Kasumi-1 (cell line): ENCODE measurements around the gene PLEKHG4B.
A peak's percentile ranks its signal among the peaks of the same experiment; 100 is the strongest.
"Not testable (repeated sequence)": the region's sequence is repeated elsewhere in the genome, so short reads cannot be mapped to it uniquely, and the experiment has no call there.

Experiments used
- DNase-seq, 2 experiments: peaks; one replicate each; lab custom pipeline; 2025; lab: John Stamatoyannopoulos, UW

PLEKHG4B gene

GRCh38 chr5:91556-92263 is at the start of gene PLEKHG4B:
Gene PLEKHG4B (plus strand): TSS chr5:92168. CDS start chr5:92232, 64 bp downstream.
- DNase-seq = peak; percentile 11 to 26

- no peak for DNase-seq
Measured at GRCh38 chr5:42250-42649, 49.7 kb upstream of the PLEKHG4B start.

- no peak for DNase-seq
Measured at GRCh38 chr5:48192-48591, 43.8 kb upstream of the PLEKHG4B start.

- DNase-seq = not testable (repeated sequence)
Measured at GRCh38 chr5:49530-49929, 42.4 kb upstream of the PLEKHG4B start.

- no peak for DNase-seq
Measured at GRCh38 chr5:49953-50544, 41.9 kb upstream of the PLEKHG4B start.

GRCh38 chr5:50724-51499 is 41.1 kb upstream of the PLEKHG4B start:
- DNase-seq = no peak

GRCh38 chr5:51500-51823 is 40.5 kb upstream of the PLEKHG4B start:
- DNase-seq = no peak

GRCh38 chr5:53381-54174 is 38.4 kb upstream of the PLEKHG4B start:
- peak; percentile 13 to 19 for DNase-seq

GRCh38 chr5:54175-54730 is 37.7 kb upstream of the PLEKHG4B start:
- DNase-seq = no peak

GRCh38 chr5:54876-55569 is 36.9 kb upstream of the PLEKHG4B start:
- no peak for DNase-seq

- peak; percentile 42 to 48 for DNase-seq
Measured at GRCh38 chr5:56561-57290, 35.2 kb upstream of the PLEKHG4B start.

GRCh38 chr5:60250-60649 is 31.7 kb upstream of the PLEKHG4B start:
- DNase-seq = not testable (repeated sequence)

- no peak for DNase-seq
Measured at GRCh38 chr5:70440-70839, 21.5 kb upstream of the PLEKHG4B start.

GRCh38 chr5:72316-73180 is 19.4 kb upstream of the PLEKHG4B start:
- DNase-seq = not testable (repeated sequence)

GRCh38 chr5:73181-73447 is 18.9 kb upstream of the PLEKHG4B start:
- not testable (repeated sequence) for DNase-seq

GRCh38 chr5:73768-74502 is 18.0 kb upstream of the PLEKHG4B start:
- no peak for DNase-seq

GRCh38 chr5:74503-75109 is 17.4 kb upstream of the PLEKHG4B start:
- DNase-seq = no peak
